K562 (cell line): ENCODE results near the gene ZRANB3.
A peak's percentile ranks its signal among the peaks of the same experiment; 100 is the strongest.

Experiments
- BRCA1 ChIP-seq, 2 experiments: fragments of 450-650 bp in 1 of 2; sonication (generic) in 1 of 2; formaldehyde crosslinking in 1 of 2; IDR thresholded peaks; 2 replicates each; pipeline versions ENCODE4 v1.5.0 to v1.6.1; 2017 to 2020; ENCODE audit warnings: mild to moderate bottlenecking in 1 of 2, missing genetic modification reagents in 1 of 2
- CTCF ChIP-seq, 3 experiments: IDR thresholded peaks in 2 of 3; conservative IDR thresholded peaks in 1 of 3; 2 replicates each; pipeline ENCODE4 v1.5.1; 2011 to 2012; ENCODE audit warnings: low read length in 3 of 3, mild to moderate bottlenecking in 3 of 3, control low read depth in 2 of 3, improper control_type of control experiment in 1 of 3, inconsistent platforms in 1 of 3, low read depth in 1 of 3, mixed read lengths in 1 of 3, moderate library complexity in 1 of 3; ENCODE audit not compliant: insufficient read depth in 2 of 3
- EZH2 ChIP-seq: IDR thresholded peaks from 2 replicates; pipeline ENCODE4 v1.6.1; 2012; ENCODE audit warnings: low read depth, mild to moderate bottlenecking, inconsistent platforms, low read length, borderline replicate concordance
- HDGF ChIP-seq: fragments of 450-650 bp; IDR thresholded peaks from 2 replicates; pipeline ENCODE4 v1.6.1; 2016
- NFE2L1 ChIP-seq: fragments of 450-650 bp; IDR thresholded peaks from 2 replicates; pipeline ENCODE4 v1.6.1; 2016; ENCODE audit warnings: missing genetic modification characterization, low read depth, mild to moderate bottlenecking, missing compliant biosample characterization, moderate library complexity, borderline replicate concordance
- POLR2A ChIP-seq: fragments of 450-650 bp; conservative IDR thresholded peaks from 2 replicates; pipeline ENCODE4 v1.6.1; 2016
- RNF2 ChIP-seq: sonication (generic); IDR thresholded peaks from 2 replicates; pipeline ENCODE4 v1.6.1; 2016
- TBP ChIP-seq: optimal IDR thresholded peaks from 2 replicates; pipeline ENCODE3; 2011; ENCODE audit warnings: low read depth, low read length, improper control_type of control experiment
- ZEB2 ChIP-seq: fragments of 450-650 bp; IDR thresholded peaks from 2 replicates; pipeline ENCODE4 v1.6.1; 2016
- ZNF224 ChIP-seq: sonication (generic); formaldehyde crosslinking; IDR thresholded peaks from 2 replicates; pipeline ENCODE4 v1.8.0; 2022; ENCODE audit warnings: mild to moderate bottlenecking, missing genetic modification reagents
- ZNF354B ChIP-seq: fragments of 250-450 bp; sonication (Bioruptor Pico); IDR thresholded peaks from 2 replicates; pipeline ENCODE4 v1.4.0; 2020
- TF ChIP-seq, protein P1 (sequence below): fragments of 450-650 bp; IDR thresholded peaks from 2 replicates; pipeline ENCODE4 v1.6.1; 2017; ENCODE audit warnings: mild to moderate bottlenecking, moderate library complexity

GRCh38 chr2:135530313-135531230 is at the start of gene ZRANB3:
- no peak; a peak in 1 of 6 replicates for TF ChIP-seq CTCF (IDR thresholded peaks at IDR 0.05 in 2 of 3, conservative IDR thresholded peaks at IDR 0.05 in 1 of 3; ENCODE audit: insufficient read depth in 2 of 3, low read depth in 1 of 3, low read length in 3 of 3)
- TF ChIP-seq, protein P1, sequence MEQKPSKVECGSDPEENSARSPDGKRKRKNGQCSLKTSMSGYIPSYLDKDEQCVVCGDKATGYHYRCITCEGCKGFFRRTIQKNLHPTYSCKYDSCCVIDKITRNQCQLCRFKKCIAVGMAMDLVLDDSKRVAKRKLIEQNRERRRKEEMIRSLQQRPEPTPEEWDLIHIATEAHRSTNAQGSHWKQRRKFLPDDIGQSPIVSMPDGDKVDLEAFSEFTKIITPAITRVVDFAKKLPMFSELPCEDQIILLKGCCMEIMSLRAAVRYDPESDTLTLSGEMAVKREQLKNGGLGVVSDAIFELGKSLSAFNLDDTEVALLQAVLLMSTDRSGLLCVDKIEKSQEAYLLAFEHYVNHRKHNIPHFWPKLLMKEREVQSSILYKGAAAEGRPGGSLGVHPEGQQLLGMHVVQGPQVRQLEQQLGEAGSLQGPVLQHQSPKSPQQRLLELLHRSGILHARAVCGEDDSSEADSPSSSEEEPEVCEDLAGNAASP: no peak
- no peak for TF ChIP-seq BRCA1 (IDR thresholded peaks at IDR 0.05)
- TF ChIP-seq BRCA1 (CRISPR knock-in tag; IDR thresholded peaks at IDR 0.05): no peak
- TF ChIP-seq ZEB2: peak; percentile 41
- no peak for TF ChIP-seq NFE2L1 (tag)
- peak; percentile 80 for TF ChIP-seq POLR2A
- no peak for TF ChIP-seq ZNF354B (CRISPR knock-in tag)
- TF ChIP-seq RNF2: no peak
- no peak for TF ChIP-seq HDGF
- peak; percentile 71 for TF ChIP-seq TBP
- no peak for TF ChIP-seq EZH2
- no peak for TF ChIP-seq ZNF224 (CRISPR knock-in tag)
